ENCODE data around the gene SPATA18. TPM values are rescaled to one million over a fixed set of nuclear protein-coding genes. Genes with fewer than 3 reads are reported as not detected.

SPATA18 gene
- total and polyA plus RNA-seq, 3 donors from 2014 or later = 40.5 to 139 (median 127) TPM

DNA sequence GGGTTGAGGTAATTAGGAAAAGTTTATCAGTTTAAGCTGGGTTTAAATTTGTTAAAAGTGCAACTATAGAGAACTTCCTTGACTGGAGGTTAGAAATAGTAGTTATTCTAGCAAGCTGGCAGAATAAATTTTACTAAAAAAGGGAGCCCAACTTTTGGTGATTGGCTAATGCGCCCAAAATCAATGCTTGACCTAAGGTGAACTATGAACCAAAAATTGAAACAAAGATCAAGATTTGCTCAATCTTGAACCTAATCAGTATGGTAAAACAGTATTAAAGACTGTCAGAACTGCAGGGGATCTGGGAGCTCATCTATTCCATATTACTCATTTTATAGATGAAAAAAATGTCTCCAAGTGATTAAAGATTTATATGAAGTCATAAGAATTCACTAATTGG, 6.1 kb upstream of the SPATA18 start:
- 91 to 100% methylated on average over 1 of the region's 1 CpG for WGBS, 2 donors
- H3K36me3 ChIP-seq (ENCODE audit: low read depth, missing control alignments) = no peaks in the 10 kb centered on the region
- intact Hi-C loops (cut with DNase I; ENCODE audit: low total_unique reads) = no loop called here
- H3K27ac ChIP-seq = no peak overlapping the region
- H3K27me3 ChIP-seq = no peaks in the 10 kb centered on the region
- TF ChIP-seq, protein P1, sequence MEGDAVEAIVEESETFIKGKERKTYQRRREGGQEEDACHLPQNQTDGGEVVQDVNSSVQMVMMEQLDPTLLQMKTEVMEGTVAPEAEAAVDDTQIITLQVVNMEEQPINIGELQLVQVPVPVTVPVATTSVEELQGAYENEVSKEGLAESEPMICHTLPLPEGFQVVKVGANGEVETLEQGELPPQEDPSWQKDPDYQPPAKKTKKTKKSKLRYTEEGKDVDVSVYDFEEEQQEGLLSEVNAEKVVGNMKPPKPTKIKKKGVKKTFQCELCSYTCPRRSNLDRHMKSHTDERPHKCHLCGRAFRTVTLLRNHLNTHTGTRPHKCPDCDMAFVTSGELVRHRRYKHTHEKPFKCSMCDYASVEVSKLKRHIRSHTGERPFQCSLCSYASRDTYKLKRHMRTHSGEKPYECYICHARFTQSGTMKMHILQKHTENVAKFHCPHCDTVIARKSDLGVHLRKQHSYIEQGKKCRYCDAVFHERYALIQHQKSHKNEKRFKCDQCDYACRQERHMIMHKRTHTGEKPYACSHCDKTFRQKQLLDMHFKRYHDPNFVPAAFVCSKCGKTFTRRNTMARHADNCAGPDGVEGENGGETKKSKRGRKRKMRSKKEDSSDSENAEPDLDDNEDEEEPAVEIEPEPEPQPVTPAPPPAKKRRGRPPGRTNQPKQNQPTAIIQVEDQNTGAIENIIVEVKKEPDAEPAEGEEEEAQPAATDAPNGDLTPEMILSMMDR (IDR thresholded peaks at IDR 0.05) = no peak
- no peak for TF ChIP-seq POLR2A (IDR thresholded peaks at IDR 0.05)
- H3K9me3 ChIP-seq = no peaks in the 10 kb centered on the region
- no peak for DNase-seq
- H3K4me1 ChIP-seq = no peaks in the 10 kb centered on the region
- H3K4me3 ChIP-seq = no peak overlapping the region

GRCh38 chr4:52049266-52049665, 1.8 kb upstream of the SPATA18 start:
- no peak for TF ChIP-seq POLR2A (IDR thresholded peaks at IDR 0.05)
- TF ChIP-seq, protein P1 (IDR thresholded peaks at IDR 0.05) = no peak
- Histone ChIP-seq H3K4me3 (no peak overlapping the region), H3K36me3 (ENCODE audit: low read depth, missing control alignments) (no peaks in the 10 kb centered on the region), H3K4me1 (no peaks in the 10 kb centered on the region), H3K27ac (no peak overlapping the region), H3K9me3 (no peaks in the 10 kb centered on the region), H3K27me3 (no peaks in the 10 kb centered on the region)
- intact Hi-C loops (cut with DNase I; ENCODE audit: low total_unique reads) = no loop called here
- no peak for DNase-seq
- WGBS, 2 donors = 85 to 93% methylated on average over 5 of the region's 5 CpGs

- DNase-seq = peak; percentile 89
- Histone ChIP-seq H3K36me3 (ENCODE audit: low read depth, missing control alignments) (no peaks in the 10 kb centered on the region), H3K4me1 (no peaks in the 10 kb centered on the region), H3K9me3 (no peaks in the 10 kb centered on the region), H3K27ac (peak overlapping the region; percentile 42 to 80), H3K27me3 (no peaks in the 10 kb centered on the region), H3K4me3 (peak overlapping the region; percentile 58 to 73)
- WGBS, 2 donors = 8 to 12% methylated on average over 46 of the region's 46 CpGs
- intact Hi-C loops (cut with DNase I; ENCODE audit: low total_unique reads) = no loop called here
- TF ChIP-seq, protein P1 (IDR thresholded peaks at IDR 0.05) = no peak
- TF ChIP-seq POLR2A (IDR thresholded peaks at IDR 0.05) = no peak
Observed at GRCh38 chr4:52051615-52052474, 741 bp downstream of the SPATA18 start.

DNA sequence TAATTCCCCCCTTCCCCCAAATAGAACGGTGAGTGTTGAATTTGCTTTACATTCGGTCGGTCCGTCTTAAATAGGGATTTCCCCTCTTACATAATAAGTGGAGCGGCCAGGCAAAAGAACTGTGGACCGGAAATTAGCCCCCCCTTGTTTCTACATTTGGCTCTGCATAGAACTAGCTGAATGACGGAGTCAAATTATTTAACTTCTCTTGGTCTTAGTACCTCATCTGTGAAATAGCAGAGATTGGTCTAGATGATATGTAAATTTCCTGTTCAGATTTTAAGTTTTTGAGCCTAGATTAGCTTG, 1.3 kb downstream of the SPATA18 start:
- intact Hi-C loops (cut with DNase I; ENCODE audit: low total_unique reads) = no loop called here
- H3K27ac ChIP-seq = no peak overlapping the region
- H3K4me1 ChIP-seq = no peaks in the 10 kb centered on the region
- peak; percentile 17 for DNase-seq
- H3K4me3 ChIP-seq = peak overlapping the region; percentile 58 to 73
- no peaks in the 10 kb centered on the region for H3K9me3 ChIP-seq
- TF ChIP-seq, protein P1 (IDR thresholded peaks at IDR 0.05) = no peak
- TF ChIP-seq POLR2A (IDR thresholded peaks at IDR 0.05) = no peak
- 37 to 45% methylated on average over 7 of the region's 7 CpGs for WGBS, 2 donors
- H3K36me3 ChIP-seq (ENCODE audit: low read depth, missing control alignments) = no peaks in the 10 kb centered on the region
- H3K27me3 ChIP-seq = no peaks in the 10 kb centered on the region

DNA sequence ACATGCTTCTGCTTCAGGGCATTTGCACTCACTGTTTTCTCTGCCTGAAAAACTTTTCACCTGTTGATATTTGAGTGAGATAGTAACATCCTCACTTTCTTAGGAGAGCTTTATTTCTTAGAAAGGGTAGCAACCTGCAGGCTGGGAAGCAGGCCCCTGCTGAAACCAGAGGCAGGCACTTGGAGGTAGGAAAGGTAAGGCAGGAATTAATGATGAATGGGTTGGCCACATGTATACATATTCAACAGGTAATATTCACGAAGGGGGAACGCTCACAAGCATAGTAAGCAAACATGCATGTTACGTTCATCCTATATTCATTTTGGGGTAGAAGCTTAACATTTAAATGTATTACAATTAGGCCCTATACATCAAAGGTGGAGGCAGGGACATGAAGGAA, 3.1 kb downstream of the SPATA18 start:
- WGBS, 2 donors = 84 to 92% methylated on average over 3 of the region's 3 CpGs
- Histone ChIP-seq H3K36me3 (ENCODE audit: low read depth, missing control alignments) (no peaks in the 10 kb centered on the region), H3K4me1 (no peaks in the 10 kb centered on the region), H3K4me3 (no peak overlapping the region), H3K27me3 (no peaks in the 10 kb centered on the region), H3K9me3 (no peaks in the 10 kb centered on the region), H3K27ac (no peak overlapping the region)
- TF ChIP-seq, protein P1 (IDR thresholded peaks at IDR 0.05) = no peak
- no peak for TF ChIP-seq POLR2A (IDR thresholded peaks at IDR 0.05)
- DNase-seq = no peak
- intact Hi-C loops (cut with DNase I; ENCODE audit: low total_unique reads) = no loop called here
